Gastrocnemius medialis (tissue), 4 donors: ENCODE data around the gene NSL1. TPM values are rescaled to one million over a fixed set of nuclear protein-coding genes. Genes with fewer than 3 reads are reported as not detected.

Source experiments
- ATAC-seq, 2 donors: fragments of 150-250 bp; one replicate each; pipeline ENCODE4 v1.9.1; 2016
- DNase-seq, 2 donors: peaks; one replicate each; pipeline ENCODE4 v3.0.0-alpha.2; 2019
- H3K27ac ChIP-seq, 4 donors: fragments of 200-600 bp; sonication (generic); 1 replicate in 1 of 4; 2 replicates in 3 of 4; pipeline ENCODE4 v1.5.1; 2016 to 2018; ENCODE audit warnings: mild to moderate bottlenecking in 2 of 4, moderate library complexity in 1 of 4
- H3K27me3 ChIP-seq, 3 donors: fragments of 200-600 bp; sonication (generic) in 2 of 3; 1 replicate in 1 of 3; 2 replicates in 2 of 3; pipeline versions ENCODE4 v1.5.1 to v1.6.0; 2016 to 2019; ENCODE audit warnings: mild to moderate bottlenecking in 1 of 3, moderate library complexity in 1 of 3
- H3K36me3 ChIP-seq, 2 donors: fragments of 200-600 bp; sonication (generic) in 1 of 2; one replicate each; pipeline ENCODE4 v1.5.1; 2017 to 2018
- H3K4me1 ChIP-seq, 2 donors: fragments of 200-600 bp; sonication (generic) in 1 of 2; one replicate each; pipeline ENCODE4 v1.5.1; 2016 to 2017; ENCODE audit warnings: mild to moderate bottlenecking in 2 of 2
- H3K4me3 ChIP-seq, 4 donors: fragments of 200-600 bp; sonication (generic) in 3 of 4; 1 replicate in 1 of 4; 2 replicates in 3 of 4; pipeline ENCODE4 v1.5.1; 2016 to 2019; ENCODE audit warnings: mild to moderate bottlenecking in 2 of 4
- H3K9me3 ChIP-seq, 3 donors: fragments of 200-600 bp; sonication (generic) in 2 of 3; 1 replicate in 1 of 3; 2 replicates in 2 of 3; pipeline ENCODE4 v1.5.1; 2016 to 2019
- POLR2A ChIP-seq, 2 donors: fragments of 450-650 bp; IDR thresholded peaks; one replicate each; pipeline ENCODE4 v1.6.1; 2017; ENCODE audit warnings: antibody characterized with exemption in 2 of 2, mild to moderate bottlenecking in 2 of 2, moderate library complexity in 2 of 2
- in situ Hi-C, 4 donors: fragments of 200-750 bp; cut with MboI; loops; one replicate each; pipeline versions ENCODE4 v1.15.0 to v1.8.0; 2017; ENCODE audit warnings: low sequenced_read_pairs in 4 of 4
- intact Hi-C: fragments of 100-400 bp; cut with DNase I; formaldehyde crosslinking; loops from one replicate; pipeline ENCODE4 v1.15.1; 2023; ENCODE audit warnings: low total_unique reads
- total RNA-seq, 4 donors: library from RNA; depleted of rRNA; stranded (reverse); fragments of >200 nt; gene quantifications; one replicate each; pipeline versions ENCODE4 v1.1.0 to v1.2.3, GENCODE V29; 2016
- TF ChIP-seq, protein P1 (sequence below), 5 experiments: fragments of 450-650 bp in 3 of 5; fragments of 200-600 bp in 2 of 5; sonication (generic) in 2 of 5; IDR thresholded peaks in 4 of 5; conservative IDR thresholded peaks in 1 of 5; 1 replicate in 4 of 5; 2 replicates in 1 of 5; pipeline ENCODE4 v1.5.1; 2016 to 2019; ENCODE audit warnings: antibody characterized with exemption in 5 of 5, mild to moderate bottlenecking in 3 of 5, moderate library complexity in 3 of 5

Gene NSL1
- total RNA-seq, 4 donors from 2014 or later, result 21.3 to 42.6 (median 28.2) TPM

DNA sequence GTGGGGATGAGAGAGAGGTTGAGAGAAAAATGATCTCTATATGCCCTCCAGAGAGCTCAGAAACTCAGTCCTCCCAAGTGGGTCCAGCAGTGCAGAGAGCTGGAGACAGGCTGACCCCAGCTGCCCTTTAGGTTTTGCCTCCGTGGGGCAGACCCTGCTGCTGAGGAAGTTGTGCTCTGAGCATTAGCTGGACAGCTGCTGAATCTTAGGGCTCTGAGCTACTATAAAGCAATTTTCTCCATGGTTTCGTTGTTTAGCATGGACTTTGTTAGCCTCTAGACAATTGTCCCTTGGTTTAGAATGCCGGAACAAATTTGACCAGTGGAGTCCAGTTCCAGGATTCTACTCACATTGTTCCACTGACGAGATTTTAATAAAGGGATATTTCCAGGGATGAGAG lies 114.0 kb downstream of the NSL1 start:
- in situ Hi-C loops, result no loop called here
- Histone ChIP-seq H3K27me3 (no peaks in the 10 kb centered on the region), H3K4me1 (no peaks in the 10 kb centered on the region), H3K36me3 (no peaks in the 10 kb centered on the region), H3K4me3 (no peak overlapping the region), H3K27ac (no peak overlapping the region), H3K9me3 (no peaks in the 10 kb centered on the region)
- intact Hi-C loops, result no loop called here
- ATAC-seq (no peak), DNase-seq (no peak)
- TF ChIP-seq, protein P1, sequence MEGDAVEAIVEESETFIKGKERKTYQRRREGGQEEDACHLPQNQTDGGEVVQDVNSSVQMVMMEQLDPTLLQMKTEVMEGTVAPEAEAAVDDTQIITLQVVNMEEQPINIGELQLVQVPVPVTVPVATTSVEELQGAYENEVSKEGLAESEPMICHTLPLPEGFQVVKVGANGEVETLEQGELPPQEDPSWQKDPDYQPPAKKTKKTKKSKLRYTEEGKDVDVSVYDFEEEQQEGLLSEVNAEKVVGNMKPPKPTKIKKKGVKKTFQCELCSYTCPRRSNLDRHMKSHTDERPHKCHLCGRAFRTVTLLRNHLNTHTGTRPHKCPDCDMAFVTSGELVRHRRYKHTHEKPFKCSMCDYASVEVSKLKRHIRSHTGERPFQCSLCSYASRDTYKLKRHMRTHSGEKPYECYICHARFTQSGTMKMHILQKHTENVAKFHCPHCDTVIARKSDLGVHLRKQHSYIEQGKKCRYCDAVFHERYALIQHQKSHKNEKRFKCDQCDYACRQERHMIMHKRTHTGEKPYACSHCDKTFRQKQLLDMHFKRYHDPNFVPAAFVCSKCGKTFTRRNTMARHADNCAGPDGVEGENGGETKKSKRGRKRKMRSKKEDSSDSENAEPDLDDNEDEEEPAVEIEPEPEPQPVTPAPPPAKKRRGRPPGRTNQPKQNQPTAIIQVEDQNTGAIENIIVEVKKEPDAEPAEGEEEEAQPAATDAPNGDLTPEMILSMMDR (IDR thresholded peaks at IDR 0.05 in 4 of 5, conservative IDR thresholded peaks at IDR 0.05 in 1 of 5), result no peak
- no peak for TF ChIP-seq POLR2A (IDR thresholded peaks at IDR 0.05)

DNA sequence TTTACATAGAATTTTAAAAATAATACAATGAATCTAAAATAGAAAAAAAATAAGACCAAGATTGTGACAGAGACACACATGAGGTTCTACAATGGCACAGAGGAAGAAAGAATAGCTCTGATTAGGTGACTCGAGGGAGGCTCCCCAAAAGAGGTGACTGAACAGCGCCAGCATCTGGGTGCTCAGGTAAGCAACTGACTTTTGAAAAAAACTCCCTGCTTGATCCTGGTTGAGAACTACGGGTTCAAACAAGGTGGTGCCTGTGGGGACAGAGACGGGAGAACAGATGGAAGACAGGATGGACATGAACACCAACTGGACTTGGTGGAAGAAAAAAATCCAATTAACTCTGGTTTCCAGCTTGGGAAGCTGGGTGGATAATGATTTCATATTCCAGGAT lies 114.4 kb downstream of the NSL1 start:
- DNase-seq, result no peak

More for the DNA sequence above, 114.4 kb downstream of the NSL1 start:
- Histone ChIP-seq H3K36me3 (no peaks in the 10 kb centered on the region), H3K9me3 (no peaks in the 10 kb centered on the region), H3K4me1 (no peaks in the 10 kb centered on the region), H3K27me3 (no peaks in the 10 kb centered on the region), H3K27ac (no peak overlapping the region), H3K4me3 (no peak overlapping the region)
- in situ Hi-C loops, result no loop called here
- TF ChIP-seq POLR2A (IDR thresholded peaks at IDR 0.05), result no peak
- TF ChIP-seq, protein P1 (IDR thresholded peaks at IDR 0.05 in 4 of 5, conservative IDR thresholded peaks at IDR 0.05 in 1 of 5), result no peak
- intact Hi-C loops, result no loop called here
- no peak for ATAC-seq

Other genes with a start within 250 kb of the NSL1 start
- 1 to 10 TPM; 1.9 to 7.4 (median 7.2) TPM for gene ATF3, start 183.0 kb downstream of the NSL1 start, total RNA-seq
- 1 to 10 TPM in 1 of 4 donors, under 1 TPM in 1, not detected in 2; 0.38 to 5.1 TPM for gene BATF3, start 91.9 kb downstream of the NSL1 start, total RNA-seq
- gene TATDN3, start 117 bp upstream of the NSL1 start, total RNA-seq, result 10 to 100 TPM; 19.5 to 27.3 (median 25.6) TPM
- gene SPATA45, start 55.9 kb upstream of the NSL1 start, total RNA-seq, result not detected
- 10 to 100 TPM in 1 of 4 donors, 1 to 10 TPM in 2, under 1 TPM in 1; 0.66 to 19.8 (median 1.7) TPM for gene FLVCR1, start 66.5 kb upstream of the NSL1 start, total RNA-seq
- gene VASH2, start 158.8 kb upstream of the NSL1 start, total RNA-seq, result 1 to 10 TPM in 1 of 4 donors, not detected in 3; 1.5 TPM
- gene ANGEL2, start 224.1 kb upstream of the NSL1 start, total RNA-seq, result 10 to 100 TPM; 17.7 to 33.2 (median 25.1) TPM